HG03280 (cell line): ENCODE results near the gene DDIT3.

Source experiments
- ATAC-seq: cut with Tn5 transposase; IDR thresholded peaks from one replicate; pipeline ENCODE4 v1.9.1; 2021; ENCODE audit warnings: mild to moderate bottlenecking, moderate library complexity; ENCODE audit not compliant: unreplicated experiment

The DDIT3 gene

DNA sequence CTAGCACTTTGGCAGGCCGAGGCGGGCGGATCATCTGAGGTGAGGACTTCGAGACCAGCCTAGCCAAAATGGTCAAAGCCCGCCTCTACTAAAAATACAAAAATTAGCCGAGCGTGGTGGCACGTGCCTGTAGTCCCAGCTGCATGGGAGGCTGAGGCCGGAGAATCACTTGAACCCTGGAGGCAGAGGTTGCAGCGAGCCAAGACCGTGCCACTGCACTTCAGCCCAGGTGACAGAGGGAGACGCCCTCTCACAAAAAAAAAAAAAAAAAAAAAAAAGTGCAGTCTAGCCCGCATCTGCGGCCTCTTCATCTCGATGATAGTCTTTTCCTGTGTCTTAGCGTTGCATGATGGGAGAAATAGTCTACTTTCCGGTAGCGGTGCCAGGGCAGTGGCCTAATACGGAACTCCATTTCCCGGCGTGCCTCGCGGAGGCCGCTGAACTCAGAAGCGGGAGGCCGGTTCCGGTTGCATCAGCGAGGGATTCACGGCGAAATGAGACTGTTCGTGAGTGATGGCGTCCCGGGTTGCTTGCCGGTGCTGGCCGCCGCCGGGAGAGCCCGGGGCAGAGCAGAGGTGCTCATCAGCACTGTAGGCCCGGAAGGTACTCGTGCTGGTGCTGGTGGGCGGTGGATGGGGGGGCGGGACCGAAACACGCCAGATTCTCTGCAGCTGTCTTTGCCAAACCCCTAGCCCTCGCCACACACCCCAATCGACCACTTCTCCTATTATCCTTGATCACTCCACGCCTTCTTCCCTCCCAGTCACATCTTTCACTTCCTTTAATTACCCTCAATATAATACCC lies 32.5 kb downstream of the DDIT3 start, which contains the start of gene MARS1:
Gene MARS1, plus strand, starts transcription at position 472 of the 805 bp plus-strand sequence. Its CDS starts 23 bp downstream, at position 495.
- peak; percentile 97 for ATAC-seq

DNA sequence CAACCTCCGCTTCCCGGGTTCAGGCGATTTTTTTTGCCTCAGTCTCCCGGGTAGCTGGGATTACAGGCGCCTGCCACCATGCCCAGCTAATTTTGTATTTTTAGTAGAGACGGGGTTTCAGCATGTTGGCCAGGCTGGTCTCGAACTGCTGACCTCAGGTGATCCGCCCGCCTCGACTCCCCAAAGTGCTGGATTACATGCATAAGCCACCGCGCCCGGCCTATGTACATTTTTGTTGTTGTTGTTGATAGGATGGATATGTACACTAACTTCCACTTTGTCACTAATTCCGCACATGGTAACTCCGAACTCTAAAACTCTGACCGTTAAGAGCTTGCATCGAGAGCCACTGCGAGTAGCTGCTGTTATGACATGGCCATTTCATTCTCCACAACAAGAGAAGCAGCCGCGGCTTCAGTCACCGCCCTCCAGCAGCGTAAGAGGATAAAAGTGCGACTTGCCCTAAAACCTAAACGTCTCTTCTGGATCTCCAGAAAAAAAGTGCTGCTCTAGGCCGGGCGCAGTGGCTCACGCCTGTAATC lies 33.2 kb downstream of the DDIT3 start:
- no peak for ATAC-seq

DNA sequence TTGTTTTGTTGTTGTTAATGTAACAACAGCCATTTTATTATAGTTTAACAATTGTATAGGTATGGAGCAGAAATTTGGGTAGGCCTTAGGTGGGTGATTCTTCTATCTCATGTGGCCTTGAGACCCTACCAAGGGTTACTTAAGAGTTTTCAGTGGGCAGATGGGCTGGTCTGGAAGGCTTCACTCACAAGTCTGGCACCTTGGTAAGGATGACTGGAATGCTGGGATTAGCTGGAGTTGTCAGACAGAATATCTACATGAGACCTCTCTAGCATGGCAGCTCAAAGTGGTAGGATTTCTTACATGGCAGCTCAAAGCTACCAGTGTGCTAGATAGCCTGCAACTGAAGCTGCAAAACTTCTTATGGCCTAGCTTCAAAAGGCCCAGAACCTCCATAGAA lies 34.6 kb downstream of the DDIT3 start:
- no peak for ATAC-seq

DNA sequence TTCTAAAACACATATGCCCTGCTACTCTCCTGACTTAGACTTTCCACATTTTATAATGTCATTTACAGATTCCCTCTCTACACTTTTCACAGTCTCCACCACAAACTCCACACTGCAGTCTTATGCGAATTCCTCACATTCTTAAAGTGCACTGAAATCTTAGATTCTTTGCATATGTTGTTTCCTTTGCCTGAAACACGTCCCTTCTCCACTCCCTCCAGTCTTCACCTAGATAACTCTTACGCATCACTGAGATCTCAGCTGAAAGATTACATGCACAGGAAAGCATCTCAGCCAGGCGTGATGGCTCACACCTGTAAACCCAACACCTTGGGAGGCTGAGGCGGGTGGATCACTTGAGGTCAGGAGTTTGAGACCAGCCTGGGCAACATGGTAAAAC lies 36.8 kb downstream of the DDIT3 start:
- no peak for ATAC-seq

DNA sequence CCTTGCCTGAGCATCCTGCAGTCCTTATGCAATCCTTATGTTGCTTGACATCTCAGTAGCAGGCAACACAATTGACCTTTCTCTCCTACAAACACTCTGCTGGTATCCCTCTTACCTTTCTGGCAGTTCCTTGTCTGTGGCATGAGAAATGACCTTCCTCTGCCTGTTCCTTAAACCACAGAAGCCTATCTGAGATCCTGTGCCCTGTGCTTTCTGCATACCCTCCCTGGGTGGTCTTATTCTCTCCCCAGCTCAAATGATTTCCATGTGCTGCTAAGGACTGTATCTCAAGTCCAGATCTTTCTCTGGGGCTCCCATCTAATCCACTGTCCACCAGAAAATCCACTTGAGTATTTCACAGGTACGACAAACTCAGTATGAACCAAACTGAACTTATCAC lies 38.6 kb downstream of the DDIT3 start:
- ATAC-seq, result no peak

DNA sequence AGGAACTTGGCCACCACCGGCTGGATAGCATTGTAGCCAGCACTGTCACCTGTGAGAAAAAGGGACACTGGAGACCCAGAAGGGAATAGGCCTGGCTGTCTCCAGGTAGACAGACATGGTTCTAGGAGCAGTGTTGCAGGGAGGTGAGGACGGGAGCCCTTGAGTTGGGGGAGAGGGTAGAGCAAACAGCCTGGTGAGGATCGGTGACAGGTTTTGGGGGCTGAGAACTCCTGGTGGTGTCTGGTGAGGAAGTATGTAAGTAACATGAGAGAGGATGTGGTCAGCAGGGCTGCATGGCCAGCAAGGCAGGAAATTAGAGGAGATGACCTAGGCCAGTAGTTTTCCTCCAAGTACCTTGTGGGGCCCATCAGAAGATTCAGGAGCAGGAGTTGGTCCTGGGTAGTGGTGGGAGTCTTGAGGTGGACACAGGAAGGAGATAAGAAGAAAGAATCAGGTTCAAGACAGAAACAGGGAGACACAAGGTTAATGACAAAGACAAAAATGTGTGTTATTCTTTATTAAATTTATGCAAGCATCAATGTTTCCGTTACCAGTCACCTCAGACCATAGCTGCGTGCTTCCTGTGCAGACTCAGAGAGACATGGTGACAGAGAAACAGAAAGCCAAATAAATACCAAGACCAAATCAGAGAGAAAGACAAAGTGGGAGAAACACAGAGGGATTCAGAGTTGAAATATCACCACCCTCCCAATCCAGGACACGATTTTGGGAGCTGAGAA lies 40.8 kb downstream of the DDIT3 start, which contains the start of gene ARHGAP9:
Gene ARHGAP9, minus strand, starts transcription at position 491 of the 740 bp plus-strand sequence. Its CDS starts 460 bp downstream, at position 31.
- no peak for ATAC-seq

DNA sequence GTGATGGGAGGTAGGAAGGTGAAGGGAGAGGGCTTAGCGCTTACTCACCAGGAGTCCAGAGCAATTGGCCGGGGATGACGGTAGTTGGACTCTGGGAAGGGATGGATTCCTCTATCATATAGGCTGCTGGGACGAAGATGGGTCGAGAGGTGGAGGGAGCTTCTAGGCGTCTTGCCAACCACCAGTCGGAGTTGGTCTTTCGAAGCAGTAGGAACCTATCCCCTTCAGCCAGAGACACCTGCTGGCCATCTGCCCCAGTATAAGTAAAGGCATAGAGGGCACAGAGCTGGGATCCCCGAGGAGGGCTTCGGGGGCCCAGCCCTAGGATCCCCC lies 41.3 kb downstream of the DDIT3 start:
- no peak for ATAC-seq

DNA sequence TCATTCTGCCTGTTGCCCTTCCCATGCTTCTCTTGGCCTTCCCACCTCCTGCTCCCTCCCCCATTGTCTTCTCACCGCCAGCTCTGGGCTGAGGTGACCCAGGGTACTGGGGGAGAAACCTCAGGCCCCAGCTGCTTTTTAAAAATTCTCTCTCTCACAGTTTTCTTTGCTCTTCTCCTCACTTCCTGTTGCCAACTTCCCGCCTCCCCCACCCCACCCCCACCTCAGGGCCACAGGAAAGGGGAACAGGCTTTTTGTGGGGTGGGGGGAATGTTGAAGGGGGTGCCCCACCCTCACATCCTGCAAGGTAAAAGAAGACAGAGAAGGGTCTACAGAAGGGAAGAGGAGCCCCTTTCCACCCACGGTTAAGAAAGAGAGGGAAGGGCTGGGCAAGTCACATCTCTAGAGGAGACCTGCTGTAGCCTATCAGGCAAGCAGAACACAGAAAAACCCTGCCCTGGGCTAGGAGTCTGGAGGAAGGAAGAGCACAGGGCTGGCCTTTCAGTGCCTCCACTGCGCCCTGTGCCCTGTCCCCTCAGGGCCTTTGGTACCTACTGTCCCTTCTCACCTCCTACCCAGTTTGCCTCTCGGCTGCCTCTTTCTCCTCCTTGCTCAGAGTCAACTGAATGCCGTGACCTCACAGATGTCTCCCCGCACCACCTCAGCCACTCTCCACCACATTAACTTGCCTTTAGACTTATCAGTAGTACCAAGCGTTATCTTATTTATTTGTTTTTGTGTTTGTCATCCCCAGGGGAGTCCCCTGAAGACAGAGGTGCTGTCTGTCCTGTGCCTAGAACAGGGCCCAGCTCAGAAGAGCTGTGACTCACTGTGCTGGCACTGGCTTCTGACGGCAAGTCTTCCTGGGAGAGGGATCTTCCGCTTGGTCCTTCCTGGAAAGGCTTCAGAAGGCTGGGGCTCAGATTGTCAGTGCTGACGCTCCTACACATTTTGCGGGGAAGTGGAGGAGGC lies 42.3 kb downstream of the DDIT3 start:
- no peak for ATAC-seq

DNA sequence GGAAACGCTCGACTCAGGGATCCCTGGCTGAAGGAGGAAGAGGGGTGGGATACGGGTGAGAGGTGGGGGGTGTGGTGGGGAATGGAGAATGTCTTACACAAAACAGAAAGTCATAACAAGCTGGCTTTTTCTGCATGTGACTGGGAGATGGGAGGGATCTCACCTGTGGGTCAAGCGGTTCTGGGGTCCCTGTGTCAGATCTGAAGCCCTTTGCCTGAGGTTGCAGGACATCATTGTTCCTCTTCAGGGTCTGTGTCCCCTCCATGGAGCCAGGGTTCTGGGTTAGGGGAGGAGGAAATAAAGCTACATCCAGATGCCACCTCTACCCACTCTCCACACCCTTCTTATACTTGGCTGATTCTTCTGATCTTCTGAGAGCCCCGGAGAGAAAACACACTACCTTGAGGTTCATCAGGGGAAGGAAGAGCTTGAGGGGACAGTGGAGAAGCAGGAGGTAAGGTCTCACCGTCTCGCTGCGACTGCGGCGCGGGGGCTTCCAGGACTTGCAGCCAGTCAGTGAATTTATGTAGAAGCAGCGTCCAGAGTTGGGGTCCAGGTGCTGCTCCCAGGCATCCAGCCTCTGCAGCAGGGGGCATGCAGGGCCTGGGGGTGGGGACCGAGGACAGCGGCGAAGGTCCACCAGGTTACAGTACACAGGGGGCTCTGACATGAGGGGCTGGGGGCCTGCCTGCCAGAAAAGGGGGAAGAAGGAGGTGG lies 43.2 kb downstream of the DDIT3 start:
- no peak for ATAC-seq

DNA sequence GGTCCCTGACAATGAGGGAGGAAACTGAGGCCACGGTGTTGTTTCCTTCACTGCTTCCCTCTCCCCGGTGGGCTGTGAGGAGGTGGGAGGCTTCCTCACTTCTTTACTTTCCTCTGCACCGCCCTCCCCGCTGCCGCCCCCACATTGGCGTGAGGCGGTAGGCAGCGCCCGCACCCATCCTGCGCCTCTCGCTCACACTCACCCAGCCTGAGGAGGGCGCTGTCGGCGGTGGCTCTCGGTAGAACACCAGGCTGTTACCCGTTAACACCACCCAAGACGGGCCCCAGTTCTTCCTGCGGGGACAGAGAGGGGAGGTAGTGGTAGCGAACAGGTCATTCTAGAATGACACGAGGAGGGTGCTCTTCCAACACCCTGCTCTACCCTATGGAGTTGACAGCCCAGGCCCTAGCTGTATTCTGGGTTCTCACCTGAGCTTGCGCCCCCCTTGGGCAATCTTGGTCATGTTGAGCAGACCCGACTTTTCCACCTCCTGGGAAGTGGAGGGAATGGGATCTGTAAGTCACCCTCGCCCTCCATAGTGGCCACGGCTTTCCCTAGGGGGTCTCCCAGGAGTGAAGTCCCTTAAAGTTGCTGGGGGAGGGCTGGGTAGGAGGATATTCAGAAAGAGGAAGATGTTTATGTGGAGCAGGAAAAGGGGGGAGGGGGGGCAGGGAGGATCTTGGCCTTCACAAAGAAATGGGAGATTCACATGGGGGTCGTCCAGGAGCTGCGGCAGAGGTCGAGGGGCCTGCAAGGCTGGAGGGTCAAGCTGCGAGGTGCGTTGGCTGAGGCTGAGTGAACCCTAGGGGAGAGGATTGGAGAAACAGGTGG lies 43.9 kb downstream of the DDIT3 start:
- no peak for ATAC-seq

DNA sequence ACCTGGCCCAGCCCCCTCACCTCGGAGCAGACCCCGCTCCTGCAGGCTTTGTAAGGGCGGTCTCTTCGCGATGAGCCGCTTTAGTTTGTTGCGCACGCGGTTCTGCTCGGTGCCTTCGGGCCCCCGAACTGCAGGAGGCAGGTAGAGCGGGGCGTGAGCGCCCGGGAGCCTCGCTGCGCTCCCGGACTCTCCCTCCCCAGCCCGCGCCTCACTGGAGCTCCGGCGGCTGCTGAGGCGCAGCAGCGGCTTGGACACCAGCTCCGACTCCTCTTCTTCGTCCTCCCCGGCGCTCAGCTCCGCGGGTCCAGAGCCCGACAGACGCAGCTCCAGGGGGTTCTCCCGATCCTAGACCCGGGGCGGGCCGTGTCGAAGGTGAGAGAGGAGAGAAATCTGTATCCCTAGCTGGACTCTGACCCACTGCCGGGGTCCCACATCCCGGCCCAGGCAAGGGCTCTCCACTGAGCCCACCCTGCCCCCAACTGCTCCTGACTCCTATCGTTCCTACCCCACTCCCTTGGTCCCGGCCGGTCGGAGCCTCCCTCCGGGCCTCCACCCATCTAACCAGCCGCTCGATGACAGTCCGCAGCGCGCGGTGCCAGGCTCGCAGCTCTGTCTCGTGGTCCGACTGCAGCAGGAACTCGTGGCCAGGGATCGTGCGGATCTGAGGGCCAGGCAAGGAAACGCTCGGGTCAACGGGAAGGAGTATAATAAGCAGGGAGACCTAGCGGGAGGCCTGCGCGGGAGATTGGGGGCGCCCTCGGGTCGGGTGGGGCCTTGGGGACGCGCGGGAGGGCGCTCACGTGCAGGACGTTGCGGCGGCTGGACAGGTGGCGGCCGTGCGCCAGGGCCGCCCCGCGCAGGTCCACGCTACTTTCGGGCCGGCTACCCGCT lies 44.8 kb downstream of the DDIT3 start:
- no peak for ATAC-seq

DNA sequence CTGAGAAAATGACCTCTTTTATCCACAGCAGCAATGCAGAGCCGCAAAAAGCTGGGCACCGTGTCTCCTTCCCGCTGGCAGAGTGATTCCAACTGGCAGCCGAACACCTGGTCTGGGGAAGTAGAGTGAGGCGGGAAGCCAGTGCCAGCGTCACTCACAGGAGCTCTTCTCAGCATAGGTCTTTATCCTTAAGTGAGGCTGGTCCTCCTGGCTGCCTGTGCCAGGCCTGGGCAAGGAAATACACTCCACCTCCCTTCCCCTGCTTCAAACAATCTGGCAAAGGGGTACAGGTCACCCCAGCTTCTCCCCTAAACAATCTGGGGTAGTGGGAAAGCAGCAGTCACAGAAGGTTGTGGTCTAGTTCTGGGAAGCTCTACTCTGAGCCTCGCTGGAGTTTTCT lies 45.5 kb downstream of the DDIT3 start:
- no peak for ATAC-seq

DNA sequence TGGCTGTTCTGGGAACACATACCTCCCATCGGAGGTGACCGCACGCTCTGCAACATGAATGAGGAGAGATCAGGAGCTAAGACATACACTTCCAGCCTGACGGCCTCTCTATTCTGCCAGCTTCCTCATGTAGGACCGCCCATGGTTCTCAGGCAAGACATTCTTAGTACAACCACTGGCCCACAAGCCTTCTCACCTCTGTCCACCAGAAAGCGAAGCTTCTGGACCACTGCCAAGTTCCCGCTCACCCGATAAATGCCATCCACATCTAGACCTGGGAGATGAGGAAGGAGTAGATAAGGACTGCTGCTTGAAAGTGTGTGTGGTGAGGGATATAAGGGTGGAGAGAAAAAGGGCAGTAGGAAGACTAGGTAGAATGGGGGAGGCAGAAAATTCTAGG lies 45.9 kb downstream of the DDIT3 start:
- no peak for ATAC-seq

DNA sequence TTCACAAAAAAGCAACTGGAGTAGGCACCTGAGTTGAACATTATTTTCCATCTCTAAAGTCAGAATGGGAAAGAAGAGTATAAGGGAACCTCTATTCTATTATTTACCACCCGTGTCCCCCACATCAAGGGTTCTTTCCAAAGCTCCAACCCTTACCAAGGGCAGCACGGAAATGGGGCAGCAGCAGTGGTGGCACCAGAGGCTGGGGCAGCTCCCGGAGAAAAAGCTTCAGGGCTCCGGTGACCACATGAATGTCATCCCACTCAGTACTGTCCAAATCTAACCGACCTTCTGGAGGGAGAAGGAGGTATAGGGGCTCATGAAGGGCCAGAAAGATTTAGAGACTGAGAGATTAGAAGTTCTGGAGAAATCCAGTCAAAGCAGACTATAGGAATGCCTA lies 46.4 kb downstream of the DDIT3 start:
- ATAC-seq, result no peak

DNA sequence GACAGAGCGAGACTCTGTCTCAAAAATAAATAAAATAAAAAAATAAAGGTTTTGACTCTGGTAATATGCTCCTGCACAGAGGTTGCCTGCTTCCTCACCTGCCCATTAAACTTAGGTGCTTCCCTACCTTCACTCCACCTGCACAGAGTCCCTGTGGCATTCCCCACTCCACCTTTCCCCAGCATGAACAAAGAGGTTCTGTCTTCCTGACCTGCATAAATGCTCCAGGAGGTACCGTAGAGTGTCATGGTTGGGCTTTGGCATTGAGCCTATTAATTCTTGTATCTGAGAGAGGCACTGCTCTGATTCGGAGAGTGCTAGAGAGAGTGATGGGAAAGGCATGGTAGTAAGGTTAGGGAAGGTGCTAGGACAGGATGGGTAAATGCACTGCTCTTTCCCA lies 46.9 kb downstream of the DDIT3 start:
- no peak for ATAC-seq

DNA sequence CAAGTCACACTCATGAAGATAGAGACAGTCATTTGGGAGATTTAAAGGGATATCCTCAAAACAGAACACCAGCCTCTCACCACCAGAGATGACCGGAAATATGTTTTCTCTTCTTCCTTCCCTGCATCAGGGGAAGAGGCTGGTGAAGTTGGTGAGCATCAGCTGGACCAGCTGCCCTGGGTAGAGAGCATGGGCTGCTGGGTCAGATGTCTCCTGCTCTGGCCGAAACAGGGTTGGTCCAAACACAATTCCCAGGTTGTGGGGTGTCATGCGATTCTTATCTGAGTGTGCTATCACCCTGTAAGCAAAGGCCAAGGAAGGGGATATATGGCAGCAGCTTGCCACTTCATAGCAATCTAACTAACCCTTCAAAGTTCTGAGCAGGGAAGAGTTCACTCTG lies 47.9 kb downstream of the DDIT3 start:
- ATAC-seq, result no peak

DNA sequence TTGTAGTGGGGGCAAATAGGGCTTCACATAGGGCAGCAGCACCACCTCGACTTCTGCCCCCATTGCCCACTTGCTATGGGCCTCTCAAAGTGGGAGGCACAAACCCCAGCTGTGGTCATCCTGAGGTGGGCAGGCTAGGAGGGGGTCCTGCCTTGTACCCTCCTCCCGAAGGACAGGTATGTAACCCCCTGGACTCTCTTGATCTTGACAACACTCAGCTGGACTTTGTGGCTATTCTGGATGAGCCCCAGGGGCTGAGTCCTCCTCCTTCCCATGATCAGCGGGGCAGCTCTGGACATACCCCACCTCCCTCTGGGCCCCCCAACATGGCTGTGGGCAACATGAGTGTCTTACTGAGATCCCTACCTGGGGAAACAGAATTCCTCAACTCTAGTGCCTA lies 48.7 kb downstream of the DDIT3 start:
- ATAC-seq, result no peak

DNA sequence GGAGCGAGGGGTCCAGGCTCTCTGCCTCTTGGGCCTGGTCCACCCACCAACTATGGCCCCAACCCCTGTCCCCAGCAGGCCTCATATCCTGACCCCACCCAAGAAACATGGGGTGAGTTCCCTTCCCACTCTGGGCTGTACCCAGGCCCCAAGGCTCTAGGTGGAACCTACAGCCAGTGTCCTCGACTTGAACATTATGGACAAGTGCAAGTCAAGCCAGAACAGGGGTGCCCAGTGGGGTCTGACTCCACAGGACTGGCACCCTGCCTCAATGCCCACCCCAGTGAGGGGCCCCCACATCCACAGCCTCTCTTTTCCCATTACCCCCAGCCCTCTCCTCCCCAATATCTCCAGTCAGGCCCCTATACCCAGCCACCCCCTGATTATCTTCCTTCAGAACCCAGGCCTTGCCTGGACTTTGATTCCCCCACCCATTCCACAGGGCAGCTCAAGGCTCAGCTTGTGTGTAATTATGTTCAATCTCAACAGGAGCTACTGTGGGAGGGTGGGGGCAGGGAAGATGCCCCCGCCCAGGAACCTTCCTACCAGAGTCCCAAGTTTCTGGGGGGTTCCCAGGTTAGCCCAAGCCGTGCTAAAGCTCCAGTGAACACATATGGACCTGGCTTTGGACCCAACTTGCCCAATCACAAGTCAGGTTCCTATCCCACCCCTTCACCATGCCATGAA lies 49.2 kb downstream of the DDIT3 start:
- ATAC-seq, result no peak
